ENCODE measurements around the gene FBXL16. TPM values are rescaled to one million over a fixed set of nuclear protein-coding genes. Genes with fewer than 3 reads are reported as not detected.

FBXL16 gene
- total RNA-seq, 1 donor from 2014 or later = 0.13 TPM

GRCh38 chr16:720447-720989 is 14.9 kb upstream of the FBXL16 start:
- peak; percentile 81 for DNase-seq (ENCODE audit: low spot score)

GRCh38 chr16:719815-720446 is 14.3 kb upstream of the FBXL16 start:
- H3K9me3 Mint-ChIP-seq = no peaks in the 10 kb centered on the region
- Histone ChIP-seq H3K27me3 (no peaks in the 10 kb centered on the region), H3K4me2 (peak overlapping the region; percentile 98), H2AFZ (replicated peaks) (no peak overlapping the region), H4K20me1 (ENCODE audit: low read depth) (peaks cover 60% of the 10 kb centered on the region), H3K9ac (peak overlapping the region; percentile 22), H3F3A (ENCODE audit: low read depth) (peaks cover 29% of the 10 kb centered on the region), H3K79me2 (ENCODE audit: low read depth) (no peaks in the 10 kb centered on the region), H3K4me3 (peak overlapping the region; percentile 85), H3K36me3 (no peaks in the 10 kb centered on the region), H3K4me1 (peaks cover 34% of the 10 kb centered on the region), H3K27ac (no peak overlapping the region), H3K9me3 (ENCODE audit: low read depth) (no peaks in the 10 kb centered on the region)
- H3K4me1 Mint-ChIP-seq = peaks cover 27% of the 10 kb centered on the region
- H3K36me3 Mint-ChIP-seq = peaks cover 2% of the 10 kb centered on the region
- peaks cover 10% of the 10 kb centered on the region for H3K27me3 Mint-ChIP-seq (ENCODE audit: insufficient read depth, low read depth)
- H3K4me3 Mint-ChIP-seq = peak overlapping the region; percentile 89
- DNase-seq (ENCODE audit: low spot score) = no peak
- H3K27ac Mint-ChIP-seq = peak overlapping the region; percentile 81
- peak; percentile 19 for TF ChIP-seq CTCF (IDR thresholded peaks at IDR 0.05)
- TF ChIP-seq EZH2phosphoT487 (IDR thresholded peaks at IDR 0.05) = no peak
- no peak for TF ChIP-seq EZH2 (IDR thresholded peaks at IDR 0.05)

More at GRCh38 chr16:720447-720989, 14.9 kb upstream of the FBXL16 start:
- peaks cover 29% of the 10 kb centered on the region for H3F3A ChIP-seq (ENCODE audit: low read depth)
- Mint-ChIP-seq H3K27me3 (ENCODE audit: insufficient read depth, low read depth) (peaks cover 10% of the 10 kb centered on the region), H3K9me3 (no peaks in the 10 kb centered on the region), H3K36me3 (peaks cover 2% of the 10 kb centered on the region), H3K27ac (peak overlapping the region; percentile 81), H3K4me3 (peak overlapping the region; percentile 89), H3K4me1 (peaks cover 27% of the 10 kb centered on the region)
- peaks cover 5% of the 10 kb centered on the region for H3K27me3 ChIP-seq
- H3K79me2 ChIP-seq (ENCODE audit: low read depth) = no peaks in the 10 kb centered on the region
- peak overlapping the region; percentile 85 for H3K4me3 ChIP-seq
- no peaks in the 10 kb centered on the region for H3K9me3 ChIP-seq (ENCODE audit: low read depth)
- H3K4me2 ChIP-seq = peak overlapping the region; percentile 98
- no peaks in the 10 kb centered on the region for H3K36me3 ChIP-seq
- peak overlapping the region; percentile 22 for H3K9ac ChIP-seq
- TF ChIP-seq CTCF (IDR thresholded peaks at IDR 0.05) (peak; percentile 34), EZH2 (IDR thresholded peaks at IDR 0.05) (no peak)
- peak overlapping the region; percentile 84 for H2AFZ ChIP-seq (replicated peaks)
- peak overlapping the region; percentile 80 for H3K27ac ChIP-seq
- peaks cover 34% of the 10 kb centered on the region for H3K4me1 ChIP-seq
- H4K20me1 ChIP-seq (ENCODE audit: low read depth) = peaks cover 61% of the 10 kb centered on the region

- Mint-ChIP-seq H3K9me3 (no peaks in the 10 kb centered on the region), H3K27ac (peak overlapping the region; percentile 57), H3K4me1 (peaks cover 31% of the 10 kb centered on the region), H3K4me3 (peak overlapping the region; percentile 89), H3K36me3 (peaks cover 2% of the 10 kb centered on the region), H3K27me3 (ENCODE audit: insufficient read depth, low read depth) (peaks cover 10% of the 10 kb centered on the region)
- H3K27me3 ChIP-seq = peaks cover 8% of the 10 kb centered on the region
- TF ChIP-seq EZH2 (IDR thresholded peaks at IDR 0.05) (no peak), CTCF (IDR thresholded peaks at IDR 0.05) (no peak), EZH2phosphoT487 (IDR thresholded peaks at IDR 0.05) (no peak)
- H3K4me1 ChIP-seq = peaks cover 37% of the 10 kb centered on the region
- H3K9ac ChIP-seq = no peak overlapping the region
- H3K36me3 ChIP-seq = no peaks in the 10 kb centered on the region
- peaks cover 60% of the 10 kb centered on the region for H4K20me1 ChIP-seq (ENCODE audit: low read depth)
- H3K4me3 ChIP-seq = no peak overlapping the region
- H3K4me2 ChIP-seq = no peak overlapping the region
- H2AFZ ChIP-seq (replicated peaks) = no peak overlapping the region
- H3F3A ChIP-seq (ENCODE audit: low read depth) = peaks cover 30% of the 10 kb centered on the region
- no peak for DNase-seq (ENCODE audit: low spot score)
- no peaks in the 10 kb centered on the region for H3K9me3 ChIP-seq (ENCODE audit: low read depth)
- no peak overlapping the region for H3K27ac ChIP-seq
- H3K79me2 ChIP-seq (ENCODE audit: low read depth) = no peaks in the 10 kb centered on the region
Measured at GRCh38 chr16:718922-719321, 13.3 kb upstream of the FBXL16 start.
